ENCODE results near the gene PPP2R3B. TPM values are rescaled to one million over a fixed set of nuclear protein-coding genes. Genes with fewer than 3 reads are reported as not detected.
A peak's percentile ranks its signal among the peaks of the same experiment; 100 is the strongest.

The PPP2R3B gene
- total and polyA plus RNA-seq, 2 of the 13 experiments (the other 11 are each of a cell fraction or from before 2014, with no cell fraction given), result 17.0 to 21.4 TPM

GRCh38 chrX:318068-318738, 68.5 kb downstream of the PPP2R3B start (continued):
- TF ChIP-seq ZNF740 (CRISPR knock-in tag; IDR thresholded peaks at IDR 0.05) (no peak), TARDBP (CRISPR knock-in tag; IDR thresholded peaks at IDR 0.05) (peak; percentile 45; the same call in 1 of the 2 replicates), SKIL (CRISPR knock-in tag; IDR thresholded peaks at IDR 0.05; ENCODE audit: borderline replicate concordance) (no peak), CENPT (CRISPR knock-in tag; IDR thresholded peaks at IDR 0.05; ENCODE audit: low read depth) (no peak), ZNF839 (CRISPR knock-in tag; IDR thresholded peaks at IDR 0.05; ENCODE audit: borderline replicate concordance) (no peak), ZNF574 (CRISPR knock-in tag; IDR thresholded peaks at IDR 0.05) (no peak)

Data from HepG2 (cell line).